GM12875 (cell line): ENCODE data around the gene LINGO4.

ENCODE experiments used
- H3K4me3 ChIP-seq: one replicate; pipeline ENCODE4 v1.5.1; 2011; ENCODE audit warnings: low read depth, low read length, control low read depth
- TF ChIP-seq, protein P1 (sequence below): IDR thresholded peaks from 2 replicates; pipeline ENCODE4 v1.5.1; 2011; ENCODE audit warnings: low read depth, mild to moderate bottlenecking, control low read depth, inconsistent platforms, low read length, moderate library complexity, borderline replicate concordance; ENCODE audit not compliant: insufficient read depth

Gene LINGO4

DNA sequence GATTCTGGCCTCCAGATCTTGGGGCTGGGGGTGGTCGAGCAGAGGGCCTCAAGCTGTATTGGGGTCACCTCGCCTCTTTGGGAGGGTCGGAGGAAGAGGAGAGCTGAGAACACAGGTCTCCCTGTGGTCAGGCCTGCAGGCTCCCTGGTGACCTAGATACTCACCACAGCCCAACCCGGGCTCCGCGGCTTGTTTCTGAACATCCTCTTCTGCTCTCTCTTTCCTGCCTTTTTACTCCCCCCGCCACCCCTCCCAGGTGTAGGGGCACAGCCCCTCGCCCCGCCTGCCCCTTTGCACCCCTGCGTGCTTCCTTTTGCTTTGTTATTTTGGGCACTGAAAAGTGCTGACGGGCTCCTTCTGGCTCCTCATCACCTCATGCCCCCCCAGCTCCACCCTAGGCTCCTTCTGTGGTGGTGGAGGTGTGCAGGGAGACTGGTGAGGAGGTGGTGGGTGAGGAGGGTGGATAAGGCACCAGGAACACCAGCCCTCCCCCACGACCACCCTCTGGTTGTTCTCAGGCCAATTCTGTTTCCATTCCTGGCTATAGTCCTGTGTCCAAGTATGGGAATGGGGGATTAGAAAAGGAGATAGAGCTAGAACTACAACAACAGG lies 10.6 kb upstream of the LINGO4 start:
- TF ChIP-seq, protein P1, sequence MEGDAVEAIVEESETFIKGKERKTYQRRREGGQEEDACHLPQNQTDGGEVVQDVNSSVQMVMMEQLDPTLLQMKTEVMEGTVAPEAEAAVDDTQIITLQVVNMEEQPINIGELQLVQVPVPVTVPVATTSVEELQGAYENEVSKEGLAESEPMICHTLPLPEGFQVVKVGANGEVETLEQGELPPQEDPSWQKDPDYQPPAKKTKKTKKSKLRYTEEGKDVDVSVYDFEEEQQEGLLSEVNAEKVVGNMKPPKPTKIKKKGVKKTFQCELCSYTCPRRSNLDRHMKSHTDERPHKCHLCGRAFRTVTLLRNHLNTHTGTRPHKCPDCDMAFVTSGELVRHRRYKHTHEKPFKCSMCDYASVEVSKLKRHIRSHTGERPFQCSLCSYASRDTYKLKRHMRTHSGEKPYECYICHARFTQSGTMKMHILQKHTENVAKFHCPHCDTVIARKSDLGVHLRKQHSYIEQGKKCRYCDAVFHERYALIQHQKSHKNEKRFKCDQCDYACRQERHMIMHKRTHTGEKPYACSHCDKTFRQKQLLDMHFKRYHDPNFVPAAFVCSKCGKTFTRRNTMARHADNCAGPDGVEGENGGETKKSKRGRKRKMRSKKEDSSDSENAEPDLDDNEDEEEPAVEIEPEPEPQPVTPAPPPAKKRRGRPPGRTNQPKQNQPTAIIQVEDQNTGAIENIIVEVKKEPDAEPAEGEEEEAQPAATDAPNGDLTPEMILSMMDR: no peak

DNA sequence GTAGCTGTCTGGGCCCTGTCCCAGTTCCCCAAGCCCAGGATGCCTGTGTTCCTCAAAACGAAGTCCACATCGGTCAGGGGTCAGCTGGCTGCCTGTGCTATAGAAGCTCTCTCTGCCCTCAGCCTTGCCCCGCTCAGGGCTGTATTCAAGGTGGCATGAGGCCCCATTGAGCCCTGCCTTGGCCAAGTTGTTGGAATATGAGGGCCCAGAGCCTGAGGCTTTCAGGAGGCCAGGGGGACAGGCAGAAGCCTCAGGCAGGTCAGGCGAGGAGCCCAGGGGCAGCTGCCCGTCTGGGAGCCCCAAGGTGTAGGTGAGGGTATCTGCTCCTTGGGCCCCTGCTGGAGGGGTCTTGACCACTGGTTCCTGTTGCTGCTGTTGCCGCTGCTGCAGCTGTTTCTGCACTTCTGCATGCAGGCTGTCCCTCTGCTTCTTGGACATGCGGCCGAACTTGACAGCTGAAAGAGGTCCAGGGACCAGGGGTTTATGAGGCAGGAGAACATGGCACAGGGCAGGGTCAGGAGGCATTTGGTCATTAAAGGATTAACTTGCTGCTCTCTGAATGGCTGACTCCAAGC lies 9.8 kb upstream of the LINGO4 start:
- H3K4me3 ChIP-seq: no peak overlapping the region
- TF ChIP-seq, protein P1: no peak

More for the DNA sequence above, 10.6 kb upstream of the LINGO4 start:
- no peak overlapping the region for H3K4me3 ChIP-seq

DNA sequence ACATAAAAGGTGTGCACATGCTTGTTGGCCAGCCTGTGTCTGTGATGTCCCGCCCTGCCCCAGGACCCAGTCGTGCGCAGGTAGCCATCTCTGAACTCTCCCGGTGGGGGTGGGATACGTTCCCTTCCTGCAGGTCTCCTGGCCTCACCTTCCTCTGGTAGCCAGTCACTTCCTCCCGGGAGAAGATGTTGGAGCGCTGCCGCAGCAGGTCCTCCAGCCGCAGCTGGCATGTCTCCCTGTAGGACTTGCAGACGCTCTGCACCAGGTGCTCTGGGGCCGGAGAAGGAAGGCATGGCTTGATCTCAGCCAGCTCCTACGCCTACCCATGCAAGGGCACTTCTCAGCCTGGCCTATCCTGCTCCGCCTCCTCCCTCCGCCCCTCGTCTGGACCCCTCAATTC lies 9.2 kb upstream of the LINGO4 start:
- TF ChIP-seq, protein P1: no peak
- no peak overlapping the region for H3K4me3 ChIP-seq

DNA sequence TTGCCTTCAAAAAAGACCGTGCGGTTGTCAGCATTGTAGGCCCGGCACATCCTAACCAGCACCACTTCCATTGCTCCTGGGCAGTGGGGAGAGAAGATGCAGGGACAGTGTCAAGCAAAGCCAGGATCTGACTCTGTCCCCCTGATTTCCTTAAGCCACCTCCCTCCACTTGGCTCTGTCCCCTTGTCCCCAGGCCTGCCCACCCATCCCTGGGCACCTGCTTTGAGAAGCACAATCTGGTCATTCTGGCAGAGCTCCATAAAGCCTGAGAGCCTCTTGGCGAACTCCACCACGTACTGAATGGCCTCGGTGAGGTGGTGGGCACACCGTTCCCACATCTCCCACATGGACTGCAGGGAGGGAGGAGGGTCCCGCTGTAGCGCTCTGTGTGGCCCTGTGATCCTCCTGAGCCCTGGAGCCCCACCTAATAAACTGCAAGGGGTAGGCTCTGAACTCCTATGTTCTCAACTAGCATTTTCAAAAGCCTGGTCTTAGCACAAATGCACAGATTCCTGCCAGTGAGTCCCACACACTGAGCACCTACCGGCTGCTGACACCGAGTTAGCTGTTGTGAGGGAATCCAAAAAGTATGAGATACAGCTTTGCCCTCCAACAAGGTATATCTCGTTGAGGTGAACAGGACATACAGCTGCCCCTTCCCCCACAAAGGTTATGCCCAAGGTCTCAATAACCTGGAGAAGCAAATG lies 8.2 kb upstream of the LINGO4 start:
- H3K4me3 ChIP-seq: no peak overlapping the region
- TF ChIP-seq, protein P1: no peak

DNA sequence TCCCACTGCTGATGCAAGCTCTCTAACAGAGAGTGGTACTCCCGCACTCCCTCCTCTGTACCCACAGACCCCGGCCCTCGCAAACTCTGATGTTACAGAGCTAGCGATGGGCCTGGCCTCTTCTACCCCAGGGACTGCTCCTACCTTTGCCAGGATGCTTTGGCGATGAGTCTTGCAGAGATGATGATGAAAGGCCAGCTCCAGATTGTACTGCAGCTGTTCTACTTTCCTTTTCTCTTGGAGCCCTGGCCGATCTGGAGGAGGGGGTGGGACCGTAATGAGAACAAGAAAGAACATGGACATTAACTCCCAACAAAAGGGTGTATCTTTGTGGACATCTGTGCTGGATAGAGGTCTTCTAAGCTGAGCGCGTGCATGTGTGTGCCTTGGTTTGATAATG lies 6.0 kb upstream of the LINGO4 start:
- no peak overlapping the region for H3K4me3 ChIP-seq
- TF ChIP-seq, protein P1: no peak

DNA sequence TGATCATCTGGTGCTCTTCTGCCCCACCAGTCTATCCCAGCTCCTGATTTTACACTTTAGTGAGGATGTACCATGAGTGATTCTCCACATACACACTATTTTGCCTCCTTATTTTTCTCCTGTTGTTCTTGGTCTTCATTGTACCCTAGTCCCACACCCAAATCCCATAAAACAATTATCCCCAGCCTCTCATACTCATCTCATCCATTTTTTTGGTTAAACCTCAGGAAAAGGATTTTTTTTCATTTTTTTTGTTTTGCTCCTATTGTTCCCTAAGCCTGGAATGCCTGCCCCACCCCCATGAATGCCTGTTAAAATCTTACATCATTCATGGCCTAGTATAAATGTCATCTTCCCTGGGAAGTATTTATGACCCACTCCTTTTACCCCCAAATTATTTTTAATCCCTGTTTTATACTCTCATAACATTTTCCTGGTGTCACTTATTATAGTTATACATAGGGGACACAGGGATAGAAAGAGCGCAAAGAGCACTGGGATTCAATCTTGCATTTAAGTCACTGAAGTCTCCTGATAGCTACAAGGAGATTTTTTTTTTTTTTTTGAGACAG lies 4.9 kb upstream of the LINGO4 start:
- TF ChIP-seq, protein P1: no peak
- H3K4me3 ChIP-seq: no peak overlapping the region
